Measurements from ENCODE around the gene CISD3.

The CISD3 gene

DNA sequence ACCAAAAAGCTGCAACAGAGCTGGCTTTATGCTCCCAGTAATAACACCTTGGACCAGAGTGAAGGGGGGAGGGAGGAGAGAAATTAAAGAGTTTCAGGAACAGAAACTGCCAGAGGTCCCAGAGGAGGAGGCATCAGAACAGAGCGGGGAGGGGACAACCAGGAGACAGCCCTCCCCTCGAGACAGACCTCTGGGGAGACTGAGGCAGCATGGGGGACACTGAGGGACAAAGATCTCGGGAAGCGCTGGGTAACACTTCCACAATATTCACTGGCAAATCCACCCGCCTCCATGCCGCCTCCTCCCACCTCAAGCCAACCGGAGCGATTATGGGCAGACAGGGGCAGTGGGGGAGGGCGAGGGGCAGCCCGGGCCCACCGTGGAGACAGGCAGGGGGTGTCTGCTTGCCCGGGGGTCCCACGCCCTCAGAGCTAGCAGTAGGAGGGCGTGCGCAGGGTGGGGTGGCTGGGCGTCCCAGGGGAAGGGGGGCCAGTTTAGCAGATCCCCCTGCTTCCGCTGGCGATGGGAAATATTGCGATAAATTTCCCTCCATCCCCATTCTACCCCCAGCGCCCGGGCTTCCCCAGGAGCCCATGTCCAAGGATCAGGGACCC, 16.8 kb downstream of the CISD3 start:
- no peak for DNase-seq

DNA sequence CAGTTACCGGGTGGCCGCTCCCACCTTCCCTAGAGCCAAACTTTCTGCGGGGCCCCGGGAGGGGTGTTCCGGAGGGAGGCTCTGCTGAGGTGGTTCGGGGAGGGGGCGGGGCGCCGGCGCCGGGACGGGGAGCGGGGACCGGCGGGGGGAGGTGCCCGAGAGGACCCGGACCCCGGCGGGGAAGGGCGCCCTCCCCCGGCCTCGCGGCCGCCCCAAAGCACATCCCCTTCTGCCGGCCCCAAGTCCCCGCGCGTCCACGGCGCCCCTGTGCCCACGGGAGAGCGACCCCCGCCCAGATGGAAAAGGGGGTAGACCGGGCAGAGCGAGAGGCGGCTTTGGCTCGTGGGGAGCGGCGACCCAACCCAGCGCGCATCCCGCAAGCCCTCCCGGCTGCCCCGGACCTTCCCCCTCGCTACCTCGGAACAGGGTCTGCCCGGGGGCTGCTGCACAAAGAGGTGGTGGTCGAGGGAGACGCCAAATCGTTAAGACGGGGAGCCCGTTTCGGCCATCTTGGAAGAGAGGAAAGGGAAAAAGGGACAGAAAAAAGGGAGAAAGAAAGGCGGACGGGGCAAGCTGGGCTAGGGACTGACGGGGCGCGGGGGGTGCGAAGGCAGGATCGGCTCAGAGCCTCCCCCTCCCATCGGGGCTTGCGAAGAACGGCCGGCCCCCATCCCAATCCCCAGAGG, 17.5 kb downstream of the CISD3 start:
- no peak for DNase-seq

GRCh38 chr17:38748149-38748891, 18.2 kb downstream of the CISD3 start, which contains the start of gene PCGF2:
PCGF2 (minus strand) TSS chr17:38748336; CDS start chr17:38740402, 7,934 bp downstream.
- no peak for DNase-seq

GRCh38 chr17:38748892-38749222, 18.7 kb downstream of the CISD3 start:
- DNase-seq = no peak

GRCh38 chr17:38749223-38750043, 19.3 kb downstream of the CISD3 start:
- no peak for DNase-seq

- no peak for DNase-seq
These were observed 19.8 kb downstream of the CISD3 start for GRCh38 chr17:38750044-38750311.

DNA sequence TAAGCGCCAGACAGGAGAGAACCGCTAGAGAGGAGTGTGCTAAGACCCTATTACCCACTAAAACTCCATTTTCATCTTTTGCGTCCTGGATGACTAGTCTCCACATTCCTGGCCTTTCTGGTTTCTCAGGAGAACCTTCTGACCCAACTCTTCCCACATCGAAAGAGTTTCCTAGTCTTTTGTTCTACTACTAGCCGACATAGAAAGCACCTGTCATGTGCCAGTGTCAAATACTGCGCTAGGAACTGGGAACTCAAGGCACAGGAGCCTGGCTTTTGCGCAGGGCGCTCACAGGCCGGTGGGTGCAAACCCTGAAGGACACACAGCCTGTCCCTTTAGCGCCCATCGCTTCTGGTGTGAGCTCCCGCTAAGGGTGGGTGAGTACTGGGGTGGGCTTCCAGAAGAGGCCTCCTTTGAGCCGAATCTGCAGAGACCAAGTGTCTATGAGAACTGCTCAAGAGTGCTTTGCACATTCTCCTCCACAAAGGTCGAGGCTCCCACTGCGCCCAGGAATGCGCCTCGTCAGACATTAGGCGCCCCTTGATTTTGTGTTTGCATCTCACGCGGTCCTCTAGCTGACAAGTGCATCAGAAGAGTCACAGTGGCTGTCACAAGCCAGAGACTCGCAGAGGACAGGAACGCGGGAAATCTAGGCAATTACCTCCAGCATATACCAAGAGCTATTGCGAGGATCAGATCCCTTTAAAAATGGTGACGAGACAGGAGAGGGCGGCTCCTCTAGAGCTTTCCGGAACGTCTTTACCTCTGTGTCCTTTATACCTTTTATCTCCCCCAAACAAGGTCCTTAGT, 20.4 kb downstream of the CISD3 start:
- DNase-seq = no peak

- no peak for DNase-seq
These were observed 21.1 kb downstream of the CISD3 start for GRCh38 chr17:38751144-38751807.

DNA sequence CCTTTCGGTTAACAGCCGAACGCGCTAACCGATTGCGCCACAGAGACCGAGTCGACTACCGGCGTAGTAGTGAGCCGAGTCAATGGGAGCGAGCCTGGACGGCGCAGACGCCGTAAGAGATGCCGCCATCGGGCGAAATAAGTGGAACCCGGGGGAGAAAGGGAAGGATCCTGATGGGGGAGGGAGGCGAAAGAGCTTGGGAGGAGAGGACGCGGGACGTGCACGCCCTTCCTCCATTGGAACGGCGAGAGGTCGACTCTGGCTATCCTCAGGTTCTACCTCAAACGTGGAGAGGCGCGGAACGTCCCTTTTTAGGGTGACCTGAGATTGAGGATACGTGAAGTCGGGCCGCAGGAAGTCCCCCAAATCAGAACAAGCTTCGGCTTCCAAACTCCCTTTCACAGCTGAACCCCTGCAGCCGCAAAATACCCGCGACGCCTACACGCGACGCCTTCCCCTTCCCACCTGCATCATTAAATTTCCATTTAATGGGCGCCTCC, 21.7 kb downstream of the CISD3 start:
- peak; percentile 82 for DNase-seq

- DNase-seq = peak; percentile 98
These were observed 22.3 kb downstream of the CISD3 start, which contains the start of gene PSMB3 for GRCh38 chr17:38752308-38753070. PSMB3 (plus strand) TSS chr17:38752741; CDS start chr17:38752827, 86 bp downstream.

- DNase-seq = no peak
These were observed 22.9 kb downstream of the CISD3 start for GRCh38 chr17:38753071-38753506.

DNA sequence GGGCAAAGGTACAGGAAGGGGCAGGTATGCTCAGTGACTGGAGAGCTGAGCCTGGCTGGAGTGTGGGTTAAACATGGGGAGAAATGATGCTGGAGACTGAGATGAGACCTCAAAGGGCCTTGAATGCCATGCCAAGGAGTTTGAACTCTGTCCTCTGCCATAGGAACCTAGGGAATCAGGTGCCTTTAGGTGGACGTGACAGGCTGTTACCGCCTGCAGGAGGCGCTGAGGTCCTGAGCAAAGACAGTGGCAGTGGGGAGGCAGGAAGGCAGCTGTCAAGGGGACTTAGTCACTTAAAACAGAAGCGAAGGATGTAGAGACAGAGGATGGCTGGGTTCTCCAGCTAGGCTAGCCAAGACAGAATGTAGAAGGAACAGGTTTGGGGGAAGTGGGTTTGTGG, 31.5 kb downstream of the CISD3 start:
- DNase-seq = peak; percentile 46

DNA sequence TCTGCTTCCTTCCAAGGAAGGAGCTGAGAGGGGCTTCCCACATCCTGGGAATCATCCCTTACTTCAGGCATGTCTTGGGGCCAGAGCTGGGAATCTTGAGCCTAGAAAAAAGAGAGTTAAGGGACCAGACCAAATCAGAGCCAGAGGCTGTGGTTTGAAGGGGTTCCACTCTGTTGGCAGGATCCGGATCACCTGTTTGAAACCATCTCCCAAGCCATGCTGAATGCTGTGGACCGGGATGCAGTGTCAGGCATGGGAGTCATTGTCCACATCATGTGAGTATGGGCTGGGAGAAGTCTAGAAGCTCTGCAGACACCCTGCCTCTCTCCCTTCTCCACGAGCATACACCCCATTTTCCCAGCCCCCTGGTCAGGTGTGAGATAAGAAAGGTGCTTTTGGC, 32.1 kb downstream of the CISD3 start:
- no peak for DNase-seq

DNA sequence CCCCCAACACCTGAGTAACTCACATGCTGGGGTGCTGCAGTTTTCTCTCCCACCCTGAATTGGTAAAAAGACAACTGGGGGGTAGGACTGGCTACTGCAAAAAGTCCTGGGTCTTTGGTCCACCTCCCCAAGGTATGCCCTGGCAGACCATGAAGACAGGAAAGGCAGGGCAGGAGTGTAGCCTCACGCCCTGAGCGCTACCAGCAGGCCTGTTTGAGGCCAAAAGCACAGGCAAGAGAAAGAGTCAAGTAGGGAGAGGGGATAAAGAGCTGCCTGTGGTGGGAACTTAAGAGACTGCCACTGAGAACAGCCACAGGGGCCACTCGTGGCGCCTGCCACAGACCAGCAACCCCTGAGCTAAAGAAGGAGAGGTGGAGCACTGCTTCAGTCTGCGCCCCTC, 36.2 kb downstream of the CISD3 start:
- DNase-seq = no peak

- DNase-seq = no peak
These were observed 38.3 kb downstream of the CISD3 start for GRCh38 chr17:38768417-38768816.

- DNase-seq = no peak
These were observed 43.1 kb downstream of the CISD3 start for GRCh38 chr17:38773258-38773657.

- no peak for DNase-seq
These were observed 47.6 kb downstream of the CISD3 start for GRCh38 chr17:38777641-38778250.

- no peak for DNase-seq
These were observed 50.0 kb downstream of the CISD3 start for GRCh38 chr17:38779965-38780752.

- DNase-seq = no peak
These were observed 53.1 kb downstream of the CISD3 start for GRCh38 chr17:38783227-38783626.
